GM19395 (cell line): Measurements from ENCODE around the gene UBL4A.

Source experiments
- ATAC-seq: cut with Tn5 transposase; IDR thresholded peaks from one replicate; pipeline ENCODE4 v1.9.1; 2021; ENCODE audit warnings: mild to moderate bottlenecking, moderate library complexity; ENCODE audit not compliant: unreplicated experiment

The UBL4A gene

DNA sequence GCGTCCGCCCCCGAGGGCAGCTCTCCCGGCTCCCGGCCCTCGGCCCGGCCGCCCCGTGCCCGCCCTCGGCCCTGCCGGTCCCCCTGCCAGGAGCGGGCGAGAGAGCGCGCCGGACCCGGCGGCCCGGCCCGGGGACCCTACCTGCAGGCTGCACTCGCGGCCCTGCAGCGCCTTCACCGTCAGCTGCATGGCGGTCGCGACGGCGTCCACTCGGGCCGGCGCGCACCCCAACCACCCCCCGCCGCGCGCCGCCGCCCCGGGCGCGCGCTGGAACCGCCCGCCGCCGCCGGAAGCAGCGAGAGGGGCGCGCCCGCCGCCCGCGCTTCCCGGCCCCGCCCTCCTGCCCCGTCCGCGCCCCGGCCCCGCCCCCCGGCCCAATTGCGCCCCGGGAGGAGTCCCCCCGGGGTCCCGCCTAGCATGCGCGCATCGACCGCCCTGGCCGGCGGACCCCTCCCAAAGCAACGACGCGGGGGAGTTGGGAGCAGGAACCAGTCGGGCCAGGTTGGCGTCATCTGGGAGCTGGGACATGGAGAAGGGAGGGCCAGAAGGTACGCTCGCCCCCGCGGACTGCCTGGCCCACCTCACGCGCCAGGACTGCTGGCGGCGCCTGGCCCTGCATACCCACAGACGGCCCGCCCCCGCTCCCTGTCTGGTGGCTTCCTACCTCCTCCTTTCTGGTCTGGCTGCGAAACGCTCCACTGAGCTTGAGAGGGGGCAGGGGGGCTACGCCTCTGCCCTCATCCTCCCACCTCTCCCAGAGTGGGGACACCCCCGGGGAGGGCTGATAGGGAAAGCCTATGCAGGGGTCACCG lies at the start of gene UBL4A:
Gene UBL4A, minus strand, starts transcription at position 220 of the 812 bp plus-strand sequence. Its CDS starts 31 bp downstream, at position 189.
- ATAC-seq = peak; percentile 29

DNA sequence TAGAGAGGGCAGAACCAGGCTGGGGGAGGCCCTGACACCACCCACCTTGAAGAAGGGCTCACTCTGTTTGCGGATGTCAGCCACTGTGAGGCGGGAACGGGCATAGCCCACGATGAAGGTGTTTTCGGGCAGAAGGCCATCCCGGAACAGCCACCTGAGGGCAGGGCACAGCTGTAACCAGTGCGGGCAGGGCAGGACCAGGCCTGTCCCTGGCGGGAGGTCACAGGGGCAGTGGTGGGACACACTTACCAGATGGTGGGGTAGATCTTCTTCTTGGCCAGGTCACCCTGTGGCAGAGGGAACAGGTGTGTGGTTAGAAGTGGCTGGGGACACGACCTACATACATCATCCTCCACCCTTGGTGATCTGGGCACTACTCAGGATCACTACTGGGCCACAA lies 49.5 kb upstream of the UBL4A start:
- no peak for ATAC-seq

GRCh38 chrX:154534526-154535322 lies 48.3 kb upstream of the UBL4A start:
- ATAC-seq = peak; percentile 94

- no peak for ATAC-seq
Measured at GRCh38 chrX:154532690-154533089, 46.3 kb upstream of the UBL4A start.

GRCh38 chrX:154531626-154532025 lies 45.2 kb upstream of the UBL4A start:
- ATAC-seq = no peak

DNA sequence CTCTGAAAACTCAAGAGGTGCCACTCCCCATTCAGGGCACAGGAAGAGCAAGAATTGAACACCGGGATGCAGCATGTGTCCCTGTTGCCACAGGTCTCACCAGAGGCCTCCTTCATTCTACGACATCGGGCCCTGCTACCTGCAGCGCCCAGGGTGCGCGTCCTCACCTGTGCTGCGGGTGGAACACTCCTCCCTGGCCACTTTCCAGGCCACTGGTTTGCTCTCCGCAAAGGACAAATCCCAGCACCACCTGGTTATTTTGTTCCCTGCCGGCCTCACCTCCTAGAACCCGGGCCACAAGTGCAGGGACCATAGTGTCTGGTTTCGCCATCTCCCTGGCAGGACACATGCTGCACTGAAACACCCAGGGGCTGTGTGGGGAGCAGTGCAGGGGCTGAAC lies 43.9 kb upstream of the UBL4A start:
- no peak for ATAC-seq

DNA sequence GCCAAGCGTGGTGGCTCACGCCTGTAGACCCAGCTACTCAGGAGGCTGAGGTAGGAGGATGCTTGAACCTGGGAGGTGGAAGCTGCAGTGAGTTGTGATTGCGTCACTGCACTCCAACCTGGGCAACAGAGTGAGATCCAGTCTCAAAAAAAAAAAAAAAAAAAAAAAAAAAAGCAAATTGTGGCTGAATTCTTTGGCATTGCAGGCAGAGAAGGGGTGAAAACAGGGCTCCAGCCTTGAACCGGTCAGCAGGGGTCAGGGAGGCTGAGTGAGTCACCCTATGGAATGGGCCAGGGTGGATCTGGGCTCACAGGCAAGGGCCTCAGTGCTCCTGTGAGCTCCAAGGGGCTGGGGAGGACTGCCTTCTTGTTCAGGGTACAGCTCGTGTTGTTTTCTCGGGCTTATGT lies 42.8 kb upstream of the UBL4A start:
- ATAC-seq = no peak

GRCh38 chrX:154526901-154527675 lies 40.7 kb upstream of the UBL4A start:
- no peak for ATAC-seq

- no peak for ATAC-seq
Measured at GRCh38 chrX:154525606-154526490, 39.4 kb upstream of the UBL4A start.

- no peak for ATAC-seq
Measured at GRCh38 chrX:154519389-154519788, 33.0 kb upstream of the UBL4A start.

- no peak for ATAC-seq
Measured at GRCh38 chrX:154517101-154517781, 30.8 kb upstream of the UBL4A start.

DNA sequence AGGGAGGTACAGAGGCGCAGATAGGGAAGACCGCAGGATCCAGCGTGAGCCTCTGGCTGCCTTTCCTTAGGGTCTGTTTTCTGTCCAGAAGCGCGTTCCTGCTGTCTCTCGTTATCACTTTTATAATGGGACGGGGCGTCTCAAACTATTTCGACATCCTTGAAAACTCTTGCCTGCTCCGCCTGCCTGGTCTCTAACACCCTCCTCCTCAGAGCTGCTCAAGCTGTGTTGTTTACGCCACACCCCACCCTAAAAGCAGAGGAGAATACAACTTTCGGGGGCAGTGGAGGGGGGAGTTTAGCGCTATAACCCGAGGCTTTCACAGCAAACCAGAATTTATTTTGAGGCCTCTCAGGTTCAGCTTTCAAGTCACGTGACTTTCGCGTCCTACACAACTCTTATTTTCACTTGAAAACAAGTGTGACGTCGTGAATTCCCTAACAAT lies 30.3 kb upstream of the UBL4A start:
- ATAC-seq = peak; percentile 23

DNA sequence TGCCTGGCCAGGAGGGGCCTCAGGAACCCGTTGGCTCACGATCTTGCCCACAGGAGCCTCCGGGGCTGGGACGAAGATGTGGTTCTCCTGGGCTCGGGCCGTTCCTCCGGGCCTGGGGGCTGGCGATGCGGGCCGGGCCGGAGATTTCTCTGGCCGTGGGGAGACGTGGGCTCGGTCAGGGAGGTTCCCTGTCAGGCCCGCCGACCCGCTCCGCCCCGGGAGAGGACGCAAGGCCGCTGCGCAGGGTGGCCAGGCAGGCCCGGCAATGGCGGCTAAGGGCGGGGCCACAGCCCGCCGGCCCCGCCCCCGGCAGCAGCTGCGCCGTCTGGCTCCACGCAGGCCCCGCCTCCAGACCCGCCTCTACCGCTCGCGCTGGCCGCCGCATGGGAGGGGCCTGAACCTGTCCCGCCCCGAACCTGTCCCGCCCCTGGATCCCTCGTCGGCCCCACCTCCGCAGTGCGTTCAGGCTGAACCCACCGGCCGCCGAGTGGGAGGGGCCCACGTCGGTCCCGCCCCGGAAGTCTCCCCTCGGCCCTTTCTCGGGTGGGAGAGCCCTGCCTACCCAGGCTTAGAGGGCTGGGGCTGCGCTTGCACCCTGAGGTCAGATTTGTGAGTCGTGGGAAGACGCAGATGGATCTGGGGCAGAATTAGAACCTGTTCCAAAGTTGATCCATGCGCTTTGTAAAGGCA lies 29.7 kb upstream of the UBL4A start, which contains the start of gene FAM3A:
Gene FAM3A, minus strand, starts transcription at position 267 of the 690 bp plus-strand sequence. CDS start 460 bp downstream, outside the sequence.
- peak; percentile 86 for ATAC-seq

- ATAC-seq = peak; percentile 36
Measured at GRCh38 chrX:154515090-154515965, 28.9 kb upstream of the UBL4A start.

DNA sequence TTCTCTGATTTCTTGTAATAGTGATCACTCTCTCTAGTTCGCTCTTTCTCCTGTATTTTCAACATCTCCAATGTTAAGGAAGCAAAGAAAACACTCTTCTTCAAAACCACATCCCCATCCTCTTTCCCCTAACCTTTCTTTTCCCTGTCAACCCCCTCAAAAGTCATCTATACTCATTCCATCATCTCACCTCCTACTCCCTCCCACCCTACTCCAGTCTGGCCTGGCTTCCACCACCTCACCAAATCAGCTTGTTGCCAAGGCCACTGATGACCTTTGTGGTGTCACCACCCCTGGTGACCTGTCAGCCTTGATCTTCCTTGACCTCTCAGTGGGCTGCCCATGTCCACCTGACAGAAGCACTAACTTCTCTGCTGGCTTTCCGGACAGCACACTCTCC lies 27.3 kb upstream of the UBL4A start:
- no peak for ATAC-seq

DNA sequence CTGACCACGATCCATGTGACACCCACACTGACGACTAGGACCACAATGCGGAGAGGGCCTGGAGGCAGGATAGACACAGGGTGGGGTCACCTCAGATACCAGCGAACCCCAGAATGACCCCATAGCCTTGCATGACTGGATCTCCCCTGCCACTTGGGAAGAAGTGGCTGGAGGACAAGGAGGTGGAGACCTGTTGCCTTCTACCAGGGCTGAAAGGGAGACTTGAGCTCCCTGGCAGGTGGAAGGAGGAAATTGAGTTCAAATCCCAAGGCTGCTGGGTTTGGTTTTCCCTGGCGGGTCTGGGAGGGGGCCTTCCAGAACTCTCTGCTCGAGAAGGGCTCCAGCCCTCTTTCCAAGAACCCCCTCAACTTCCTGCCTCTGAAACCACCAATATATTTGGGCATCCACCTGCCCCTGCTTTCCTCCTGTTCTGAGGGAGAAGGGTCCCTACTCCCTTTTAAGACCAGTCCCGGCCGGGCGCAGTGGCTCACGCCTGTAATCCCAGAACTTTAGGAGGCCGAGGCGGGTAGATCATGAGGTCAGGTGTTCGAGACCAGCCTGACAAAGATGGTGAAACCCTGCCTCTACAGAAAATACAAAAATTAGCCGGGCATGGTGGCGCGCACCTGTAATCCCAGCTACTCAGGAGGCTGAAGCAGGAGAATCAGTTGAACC lies 26.6 kb upstream of the UBL4A start:
- no peak for ATAC-seq

DNA sequence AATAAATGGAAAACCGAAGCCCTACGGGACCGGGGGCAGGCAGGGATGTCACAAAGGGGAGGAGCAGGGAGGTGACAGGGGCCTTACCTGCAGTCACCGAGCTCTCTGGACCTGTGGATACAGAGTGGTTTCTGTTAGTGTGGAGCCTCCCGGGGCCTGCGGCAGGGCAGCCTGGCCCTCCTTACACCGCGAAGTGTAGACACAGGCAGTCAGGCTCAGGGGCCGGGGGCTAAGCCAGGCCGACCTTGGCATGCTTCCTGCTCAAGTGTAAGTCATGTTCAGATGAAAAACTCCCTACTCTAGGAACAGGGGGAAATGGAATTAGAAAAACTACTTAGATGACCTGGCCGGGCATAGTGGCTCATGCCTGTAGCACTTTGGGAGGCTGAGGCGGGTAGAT lies 25.3 kb upstream of the UBL4A start:
- no peak for ATAC-seq
